Fibroblast of lung (primary cell): ENCODE data around the gene TNFRSF14. TPM values are rescaled to one million over a fixed set of nuclear protein-coding genes. Genes with fewer than 3 reads are reported as not detected.

Experiments used
- DNase-seq, 2 donors: peaks; one replicate each; pipeline versions ENCODE4 v3.0.0 to v3.0.0-alpha.2; 2010; ENCODE audit warnings: low read depth in 2 of 2
- H2AFZ ChIP-seq: 2 replicates; pipeline ENCODE4 v1.5.1; 2012; ENCODE audit warnings: low read length, control low read depth, inconsistent platforms
- H3K27ac ChIP-seq: 2 replicates; pipeline ENCODE4 v1.5.1; 2011; ENCODE audit warnings: low read length, control low read depth; ENCODE audit not compliant: insufficient read depth
- H3K27me3 ChIP-seq: 2 replicates; pipeline ENCODE4 v1.5.1; 2011; ENCODE audit warnings: mild to moderate bottlenecking, low read length; ENCODE audit not compliant: control insufficient read depth, insufficient read depth
- H3K36me3 ChIP-seq: 2 replicates; pipeline ENCODE4 v1.5.1; 2011; ENCODE audit warnings: low read length; ENCODE audit not compliant: control insufficient read depth, insufficient read depth
- H3K4me1 ChIP-seq: 2 replicates; pipeline ENCODE4 v1.5.1; 2011; ENCODE audit warnings: low read length; ENCODE audit not compliant: control insufficient read depth, insufficient read depth; ENCODE audit errors: extremely low read depth
- H3K4me2 ChIP-seq: 2 replicates; pipeline ENCODE4 v1.5.1; 2011; ENCODE audit warnings: low read length, control low read depth; ENCODE audit not compliant: insufficient read depth; ENCODE audit errors: extremely low read depth
- H3K4me3 ChIP-seq, 4 experiments: fragments of 200-600 bp in 1 of 4; sonication (generic) in 1 of 4; replicated peaks in 1 of 4; 2 replicates each; pipeline ENCODE4 v1.5.1; 2011 to 2016; ENCODE audit warnings: low read length in 4 of 4, low read depth in 3 of 4, mild to moderate bottlenecking in 3 of 4, control low read depth in 2 of 4, inconsistent platforms in 1 of 4, mixed read lengths in 1 of 4; ENCODE audit not compliant: insufficient read depth in 1 of 4; ENCODE audit errors: control extremely low read depth in 1 of 4
- H3K79me2 ChIP-seq: 2 replicates; pipeline ENCODE4 v1.5.1; 2012; ENCODE audit warnings: mild to moderate bottlenecking, low read length, inconsistent platforms; ENCODE audit not compliant: control insufficient read depth, insufficient read depth
- H3K9ac ChIP-seq: 2 replicates; pipeline ENCODE4 v1.5.1; 2011; ENCODE audit warnings: mild to moderate bottlenecking, low read length, control low read depth; ENCODE audit not compliant: insufficient read depth
- H3K9me3 ChIP-seq: 2 replicates; pipeline ENCODE4 v1.5.1; 2012; ENCODE audit warnings: low read depth, low read length; ENCODE audit not compliant: control insufficient read depth, insufficient read depth
- H4K20me1 ChIP-seq: 2 replicates; pipeline ENCODE4 v1.5.1; 2011; ENCODE audit warnings: low read length; ENCODE audit not compliant: control insufficient read depth, insufficient read depth; ENCODE audit errors: extremely low read depth
- CTCF ChIP-seq, 2 donors: IDR thresholded peaks in 1 of 2; conservative IDR thresholded peaks in 1 of 2; 1 replicate in 1 of 2; 2 replicates in 1 of 2; pipeline ENCODE4 v1.5.1; 2011 to 2012; ENCODE audit warnings: low read length in 2 of 2, control low read depth in 1 of 2, inconsistent platforms in 1 of 2, low read depth in 1 of 2, mild to moderate bottlenecking in 1 of 2
- EZH2 ChIP-seq: IDR thresholded peaks from 2 replicates; pipeline ENCODE4 v1.5.1; 2012; ENCODE audit warnings: low read length, control low read depth, mild to moderate bottlenecking; ENCODE audit errors: missing control alignments
- polyA plus RNA-seq, 2 donors: library from polyadenylated mRNA; depleted of rRNA in 1 of 2; stranded (reverse) in 1 of 2; unstranded in 1 of 2; fragments of >200 nt; gene quantifications; 2 replicates each; pipeline ENCODE4 v1.2.1, GENCODE V29; 2011 to 2012; ENCODE audit warnings: missing spikeins in 1 of 2
- total RNA-seq: library from RNA; depleted of rRNA; stranded (reverse); fragments of >200 nt; gene quantifications from 2 replicates; pipeline ENCODE4 v1.2.1, GENCODE V29; 2014

Gene TNFRSF14
- total and polyA plus RNA-seq, 2 donors (not counting 1 experiment from before 2014, with no cell fraction given): 15.2 to 85.0 TPM

DNA sequence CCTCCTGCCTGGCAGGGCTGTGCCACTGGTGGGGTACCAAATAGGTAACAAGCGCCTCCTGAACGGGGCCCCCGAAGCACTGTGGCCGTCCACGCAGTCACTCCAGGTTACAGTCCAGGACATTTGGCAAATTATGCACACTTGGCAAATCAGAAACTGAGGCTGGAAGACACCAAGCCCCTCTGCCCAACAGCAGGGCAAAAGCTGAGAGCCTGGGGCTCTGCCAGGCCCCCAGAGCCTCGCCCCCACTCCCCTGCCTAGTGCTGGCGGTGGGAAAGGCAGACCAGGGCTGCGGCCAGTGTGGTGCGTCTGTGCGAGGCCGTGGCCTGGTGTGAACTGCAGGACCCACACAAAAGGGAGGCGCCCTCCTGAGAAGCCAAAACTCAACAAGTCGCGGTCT is 39.2 kb upstream of the TNFRSF14 start:
- Histone ChIP-seq H3K4me1 (no peaks in the 10 kb centered on the region), H3K79me2 (peaks cover under 1% of the 10 kb centered on the region), H2AFZ (no peak overlapping the region), H3K36me3 (peaks cover 35% of the 10 kb centered on the region), H3K27ac (no peak overlapping the region), H3K4me3 (no peak overlapping the region), H3K9ac (no peak overlapping the region), H3K4me2 (no peak overlapping the region), H4K20me1 (no peaks in the 10 kb centered on the region), H3K27me3 (no peaks in the 10 kb centered on the region), H3K9me3 (no peaks in the 10 kb centered on the region)
- no peak for DNase-seq
- no peak for TF ChIP-seq CTCF (conservative IDR thresholded peaks at IDR 0.05 in 1 of 2, IDR thresholded peaks at IDR 0.05 in 1 of 2; ENCODE audit: low read depth in 1 of 2, low read length in 2 of 2)

- H3K9me3 ChIP-seq: no peaks in the 10 kb centered on the region
- H3K36me3 ChIP-seq: peaks cover 33% of the 10 kb centered on the region
- no peak for DNase-seq
- no peak overlapping the region for H3K27ac ChIP-seq
- no peak overlapping the region for H2AFZ ChIP-seq
- H3K79me2 ChIP-seq: peaks cover 5% of the 10 kb centered on the region
- H3K4me1 ChIP-seq: no peaks in the 10 kb centered on the region
- H3K9ac ChIP-seq: no peak overlapping the region
- TF ChIP-seq EZH2: no peak
- no peak for TF ChIP-seq CTCF (conservative IDR thresholded peaks at IDR 0.05 in 1 of 2, IDR thresholded peaks at IDR 0.05 in 1 of 2; ENCODE audit: low read depth in 1 of 2, low read length in 2 of 2)
- H3K4me2 ChIP-seq: no peak overlapping the region
- H4K20me1 ChIP-seq: no peaks in the 10 kb centered on the region
- H3K4me3 ChIP-seq: no peak overlapping the region
- no peaks in the 10 kb centered on the region for H3K27me3 ChIP-seq
These were observed 38.2 kb upstream of the TNFRSF14 start for GRCh38 chr1:2517966-2518365.

DNA sequence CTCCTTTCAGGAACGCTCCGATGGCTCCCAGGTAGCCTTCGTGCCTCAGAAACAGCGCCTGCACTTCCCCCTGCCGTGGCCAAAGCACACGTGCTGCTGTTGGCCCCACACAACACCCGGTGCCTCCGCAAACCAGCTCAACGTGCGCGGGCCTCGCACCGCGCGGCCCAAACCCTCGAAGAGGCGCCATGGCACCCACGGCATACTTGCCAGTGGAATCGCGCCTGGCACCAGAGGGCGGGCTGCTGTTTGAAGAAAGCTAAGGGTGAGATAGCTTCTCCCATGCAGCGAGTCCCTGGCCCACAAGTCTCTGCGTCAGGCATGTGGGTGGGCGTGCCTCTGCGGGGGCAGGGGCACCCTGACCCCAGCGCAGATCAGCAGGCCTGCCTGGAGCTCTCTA is 37.6 kb upstream of the TNFRSF14 start:
- Histone ChIP-seq H3K9ac (no peak overlapping the region), H3K79me2 (peaks cover 11% of the 10 kb centered on the region), H3K4me1 (peaks cover 4% of the 10 kb centered on the region), H3K9me3 (no peaks in the 10 kb centered on the region), H3K27ac (no peak overlapping the region), H3K4me2 (no peak overlapping the region), H4K20me1 (no peaks in the 10 kb centered on the region), H3K36me3 (peaks cover 30% of the 10 kb centered on the region), H3K4me3 (no peak overlapping the region), H3K27me3 (no peaks in the 10 kb centered on the region), H2AFZ (no peak overlapping the region)
- no peak for DNase-seq
- no peak for TF ChIP-seq CTCF (conservative IDR thresholded peaks at IDR 0.05 in 1 of 2, IDR thresholded peaks at IDR 0.05 in 1 of 2; ENCODE audit: low read depth in 1 of 2, low read length in 2 of 2)
- no peak for TF ChIP-seq EZH2
